GM21723 (cell line): Measurements from ENCODE around the gene KRTAP20-1.

Experiments
- ATAC-seq: cut with Tn5 transposase; IDR thresholded peaks from one replicate; pipeline ENCODE4 v1.9.1; 2021; ENCODE audit warnings: mild to moderate bottlenecking, moderate library complexity; ENCODE audit not compliant: unreplicated experiment

KRTAP20-1 gene

GRCh38 chr21:30642564-30642963 lies 26.3 kb downstream of the KRTAP20-1 start, which contains the start of gene KRTAP20-3:
TSS of gene KRTAP20-3 (plus strand) at chr21:30642864.
- no peak for ATAC-seq

- ATAC-seq = no peak
Observed at GRCh38 chr21:30646904-30647414, 30.7 kb downstream of the KRTAP20-1 start.

- no peak for ATAC-seq
Observed at GRCh38 chr21:30652891-30653290, 36.7 kb downstream of the KRTAP20-1 start.
